AG20443 (cell line): Measurements from ENCODE around the gene IQCK.

Source experiments
- DNase-seq: peaks from one replicate; pipeline ENCODE4 v3.0.0; 2012; ENCODE audit warnings: low spot score, mixed read lengths

The IQCK gene

DNA sequence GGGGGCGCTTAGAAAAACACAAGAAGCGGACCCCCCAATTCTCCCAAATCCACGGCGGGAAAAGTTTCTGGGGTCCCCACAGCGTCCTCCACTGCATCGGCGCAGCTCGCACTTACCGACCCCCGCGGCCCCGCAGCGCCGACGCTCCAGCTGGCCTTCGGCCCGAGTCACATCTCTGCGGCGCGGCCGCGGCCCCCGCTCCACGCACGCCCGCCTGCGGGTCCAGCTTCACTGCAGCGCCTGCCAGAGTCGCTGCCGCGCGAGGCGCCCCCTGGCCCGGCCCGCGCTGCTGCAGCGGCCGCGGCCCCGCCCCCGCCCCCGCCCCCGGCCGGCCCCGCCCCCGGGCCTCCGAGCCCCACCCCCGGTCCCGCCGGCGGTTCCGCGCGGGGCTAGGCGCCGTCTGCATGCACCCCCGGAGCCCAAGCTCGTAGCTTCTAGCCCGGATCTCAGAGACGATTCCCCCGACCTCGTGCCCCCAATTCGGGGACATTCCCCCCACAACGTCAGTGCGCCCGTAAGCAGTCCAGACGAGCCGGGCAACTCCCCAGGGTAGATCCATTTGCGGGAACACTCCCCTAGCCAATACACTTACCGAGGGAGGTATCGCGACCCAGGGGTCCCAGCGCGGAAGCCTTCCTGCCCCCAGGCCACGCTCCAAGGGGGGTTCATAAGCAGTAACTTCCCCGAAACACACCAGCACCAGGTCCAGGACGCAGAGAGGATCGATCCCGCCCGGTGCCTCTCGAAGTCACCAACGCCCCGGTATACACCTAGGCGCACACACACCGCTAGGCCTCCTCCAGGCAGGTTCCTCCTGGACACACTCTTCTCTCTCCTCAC, 166.8 kb downstream of the IQCK start, which contains the start of gene GPRC5B:
GPRC5B (minus strand) TSS at position 238 of the 840 bp plus-strand sequence. CDS start 12,003 bp downstream, outside the sequence.
- DNase-seq: peak; percentile 85

DNA sequence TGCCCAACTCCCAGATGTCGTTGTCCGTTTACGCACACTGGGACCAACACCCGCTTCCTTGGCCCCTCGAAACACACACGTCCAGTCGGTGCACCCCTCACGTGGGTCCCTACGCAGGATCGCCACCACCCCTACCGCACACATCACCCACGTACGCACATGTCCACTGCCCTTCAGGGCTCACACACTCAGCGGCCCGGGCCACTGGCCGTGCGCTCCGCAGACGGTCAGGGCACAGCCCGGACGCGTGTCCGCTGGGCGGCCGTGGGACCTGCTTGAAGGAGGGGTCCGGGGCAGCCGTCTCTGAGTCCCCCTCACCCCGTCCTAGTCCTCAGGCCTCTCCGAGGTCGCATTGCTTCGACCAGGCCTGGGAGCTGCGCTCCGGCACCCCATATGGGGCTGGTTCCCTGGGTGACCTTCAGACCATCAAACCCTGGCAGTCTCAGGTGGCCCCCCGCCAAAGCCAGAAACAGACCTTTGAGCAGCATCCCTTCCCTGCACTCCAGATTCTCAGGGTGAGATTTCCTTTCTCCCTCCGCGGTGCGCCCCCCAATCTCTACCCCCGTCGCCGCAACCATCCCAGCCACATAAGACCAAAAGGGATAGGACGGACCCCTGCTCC, 167.5 kb downstream of the IQCK start:
- no peak for DNase-seq

DNA sequence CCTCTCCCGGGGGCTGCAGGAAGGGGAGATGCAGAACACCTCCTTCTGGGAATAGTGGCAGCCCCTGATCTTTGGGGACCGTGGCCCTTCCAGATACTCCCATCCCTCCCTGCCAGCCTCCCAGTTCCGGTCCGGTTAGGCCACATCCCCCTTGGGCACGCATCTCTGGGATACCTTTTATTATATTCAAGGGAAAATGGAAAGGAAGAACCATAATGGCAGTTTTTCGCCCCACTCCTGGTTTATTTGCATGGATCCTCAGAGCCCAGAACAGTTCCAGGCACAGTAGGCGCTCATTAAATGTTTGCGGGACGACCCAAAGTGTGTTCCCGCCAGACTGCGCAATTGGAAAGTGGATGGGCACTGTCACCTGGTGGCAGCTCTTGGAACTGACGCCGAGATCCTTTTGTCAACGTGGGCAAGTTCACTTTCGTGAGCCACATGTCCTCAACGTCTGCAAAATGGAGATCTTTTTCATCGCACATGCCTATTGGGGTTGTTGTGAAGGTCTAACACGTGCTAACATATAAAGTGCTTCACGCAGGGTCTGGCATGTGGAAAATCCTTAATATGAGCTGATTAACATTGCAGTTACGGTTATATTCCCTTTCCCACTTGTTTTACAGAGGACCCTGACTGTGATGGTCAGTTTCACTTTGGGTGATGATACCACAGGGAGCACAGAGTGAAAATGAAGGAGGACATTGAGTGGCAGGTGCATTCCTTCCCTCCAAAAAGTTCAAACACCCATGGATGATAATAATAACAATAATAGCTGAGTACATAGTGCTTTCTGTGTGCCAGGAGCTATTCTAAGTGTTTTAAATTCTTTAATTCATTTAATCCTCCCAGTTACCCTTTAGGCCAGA, 168.2 kb downstream of the IQCK start:
- peak; percentile 80 for DNase-seq

DNA sequence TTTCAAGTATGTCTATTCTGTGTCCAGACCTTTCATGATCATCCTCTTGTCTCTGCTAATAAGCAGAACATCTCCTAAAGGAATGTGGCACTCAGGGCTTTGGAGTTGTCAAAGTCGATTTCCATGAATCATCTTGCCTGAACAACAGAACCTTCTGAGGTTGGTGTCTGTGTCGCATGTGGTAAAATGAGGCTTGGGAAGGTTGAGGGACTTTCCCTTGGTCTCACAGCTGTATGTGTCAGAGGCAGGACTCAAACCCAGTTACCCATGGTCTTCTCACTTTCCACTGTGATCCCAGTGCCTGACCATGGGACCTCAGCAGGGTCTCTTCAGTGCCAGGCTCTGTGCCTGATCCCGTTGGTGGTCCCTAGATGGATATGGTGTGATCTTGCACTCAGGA, 170.8 kb downstream of the IQCK start:
- no peak for DNase-seq

DNA sequence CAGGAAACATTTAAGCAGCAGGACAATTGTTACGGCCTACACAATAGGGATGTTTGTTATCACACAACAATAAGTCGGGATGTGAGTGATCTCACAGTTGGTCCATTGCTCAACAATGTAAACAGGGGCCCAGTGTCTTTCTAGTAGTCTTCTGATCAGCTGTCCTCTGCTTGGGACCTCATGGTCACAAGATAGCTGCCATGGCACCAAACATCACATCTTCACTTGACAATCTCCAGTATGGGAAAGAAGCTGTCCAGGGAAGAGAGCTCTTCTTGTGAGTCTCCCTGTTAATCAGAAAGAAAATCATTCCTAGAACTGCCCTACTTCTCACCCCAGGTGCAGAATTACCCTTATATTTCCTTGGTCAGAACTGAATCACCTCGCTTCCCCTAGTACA, 172.8 kb downstream of the IQCK start:
- no peak for DNase-seq

GRCh38 chr16:19892902-19893301, 174.8 kb downstream of the IQCK start:
- DNase-seq: no peak

DNA sequence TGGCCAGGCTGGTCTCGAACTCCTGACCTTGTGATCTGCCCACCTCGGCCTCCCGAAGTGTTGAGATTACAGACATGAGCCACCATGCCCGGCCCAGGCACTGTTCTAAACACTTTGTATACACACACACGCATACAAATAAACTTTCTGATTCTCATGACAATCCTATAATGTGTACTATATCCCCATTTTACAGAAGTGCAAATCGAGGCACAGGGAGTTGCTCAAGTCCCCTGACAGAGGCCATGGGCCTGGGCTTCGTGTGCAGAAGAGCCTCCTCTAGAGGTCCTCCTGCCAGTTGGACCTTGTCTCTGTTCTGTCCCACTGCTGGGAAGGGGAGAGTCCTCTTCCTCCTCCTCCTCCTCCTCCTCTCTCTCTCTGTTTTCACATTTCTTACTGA, 176.5 kb downstream of the IQCK start:
- no peak for DNase-seq

- DNase-seq: no peak
These were observed 178.9 kb downstream of the IQCK start for GRCh38 chr16:19896951-19897350.

DNA sequence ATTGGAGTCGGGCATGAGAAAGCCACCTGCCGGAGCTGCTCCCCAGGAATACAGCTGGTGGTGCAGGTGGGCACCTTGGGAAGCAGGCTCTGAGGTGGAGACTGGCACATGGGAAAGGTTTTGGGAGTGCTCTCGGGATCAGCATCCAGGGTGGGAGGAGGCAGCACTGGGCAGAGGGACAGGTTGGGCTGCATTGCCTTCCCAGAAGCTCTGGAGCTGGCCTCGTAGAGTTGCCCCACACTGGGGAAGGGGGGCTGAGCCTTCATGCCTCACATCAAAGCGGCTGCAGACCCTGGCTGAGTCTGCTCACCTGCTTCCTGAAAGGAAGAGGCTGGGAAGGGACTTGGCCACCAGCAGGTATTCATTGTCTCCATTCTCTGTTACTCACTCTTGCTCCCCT, 180.1 kb downstream of the IQCK start:
- DNase-seq: no peak

GRCh38 chr16:19898924-19899604, 181.0 kb downstream of the IQCK start:
- DNase-seq: peak; percentile 77

DNA sequence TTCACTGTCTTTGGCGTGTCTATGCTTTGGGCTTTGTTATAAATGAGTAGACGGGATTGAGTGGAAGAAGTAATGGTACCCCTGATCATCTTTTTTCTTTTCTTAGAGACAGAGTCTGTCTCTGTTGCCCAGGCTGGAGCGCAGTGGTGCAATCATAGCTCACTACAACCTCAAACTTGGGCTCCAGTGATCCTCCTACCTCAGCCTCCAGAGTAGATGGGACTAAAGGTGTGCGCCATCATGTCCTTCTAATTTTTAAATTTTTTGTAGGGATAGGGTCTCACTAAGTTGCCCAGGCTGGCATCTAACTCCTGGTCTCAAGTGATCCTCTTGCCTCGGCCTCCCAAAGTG, 181.5 kb downstream of the IQCK start:
- no peak for DNase-seq

DNA sequence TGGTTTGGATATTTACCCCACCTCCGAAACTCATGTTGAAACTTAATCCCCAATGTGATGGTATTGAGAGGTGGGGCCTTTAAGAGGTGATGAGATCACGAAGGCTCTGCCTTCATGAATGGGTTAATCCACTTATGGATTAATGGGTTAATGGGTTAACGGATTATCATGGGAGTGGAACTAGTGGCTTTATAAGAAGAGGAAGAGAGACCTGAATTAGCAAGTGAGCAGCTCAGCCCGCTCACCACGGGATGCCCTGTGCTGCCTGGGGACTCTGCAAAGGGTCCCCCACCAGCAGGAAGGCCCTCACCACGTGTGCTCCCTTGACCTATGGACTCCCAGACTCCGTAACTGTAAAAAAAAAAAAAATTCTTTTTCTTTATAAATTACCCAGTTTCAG, 183.1 kb downstream of the IQCK start:
- DNase-seq: no peak

- DNase-seq: peak; percentile 89
These were observed 189.3 kb downstream of the IQCK start for GRCh38 chr16:19907161-19907992.
